CD4-positive, alpha-beta T cell treated with Interleukin-4 for 4 hours (primary cell): ENCODE measurements around the gene RGL2.

ENCODE experiments used
- DNase-seq: peaks from one replicate; pipeline ENCODE4 v3.0.0-alpha.2; 2020

The RGL2 gene

DNA sequence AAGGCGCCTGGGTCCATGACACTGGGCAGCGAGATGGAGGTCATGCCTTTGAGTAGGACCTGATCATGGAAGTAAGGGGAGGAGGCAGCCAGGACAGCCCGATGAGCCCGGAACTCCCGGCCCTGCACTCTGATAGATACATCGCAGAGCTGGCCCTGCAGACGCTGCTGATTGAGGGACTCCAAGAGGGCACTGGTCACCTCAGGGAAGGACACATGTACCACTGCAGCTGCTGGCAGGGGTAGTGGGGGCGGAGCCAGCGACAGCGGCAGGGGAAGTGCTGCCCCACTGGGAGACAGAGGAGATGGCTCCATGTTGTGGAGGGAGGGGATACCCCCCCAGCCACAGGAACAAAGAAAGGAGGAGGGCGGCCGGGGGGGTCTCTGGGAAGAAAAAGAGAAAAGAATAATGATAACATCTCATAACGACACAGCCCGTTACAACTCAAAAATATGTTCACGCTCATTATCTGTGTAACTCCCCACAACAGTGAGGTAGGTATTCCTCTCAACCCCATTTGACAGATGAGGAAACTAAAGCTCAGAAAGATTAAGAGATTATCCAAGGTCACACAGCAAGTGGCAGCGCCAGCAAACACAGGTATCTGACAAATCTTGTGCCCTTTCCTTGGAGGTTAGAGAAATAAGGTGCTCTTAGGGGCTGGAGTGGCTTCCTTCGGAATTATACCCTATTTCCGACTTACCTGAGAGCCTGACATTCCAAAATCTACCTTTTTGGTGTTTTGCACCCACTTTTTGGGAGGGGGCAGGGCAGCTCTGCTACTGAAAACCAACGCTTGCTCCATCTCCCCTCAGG lies 18.1 kb upstream of the RGL2 start:
- no peak for DNase-seq

DNA sequence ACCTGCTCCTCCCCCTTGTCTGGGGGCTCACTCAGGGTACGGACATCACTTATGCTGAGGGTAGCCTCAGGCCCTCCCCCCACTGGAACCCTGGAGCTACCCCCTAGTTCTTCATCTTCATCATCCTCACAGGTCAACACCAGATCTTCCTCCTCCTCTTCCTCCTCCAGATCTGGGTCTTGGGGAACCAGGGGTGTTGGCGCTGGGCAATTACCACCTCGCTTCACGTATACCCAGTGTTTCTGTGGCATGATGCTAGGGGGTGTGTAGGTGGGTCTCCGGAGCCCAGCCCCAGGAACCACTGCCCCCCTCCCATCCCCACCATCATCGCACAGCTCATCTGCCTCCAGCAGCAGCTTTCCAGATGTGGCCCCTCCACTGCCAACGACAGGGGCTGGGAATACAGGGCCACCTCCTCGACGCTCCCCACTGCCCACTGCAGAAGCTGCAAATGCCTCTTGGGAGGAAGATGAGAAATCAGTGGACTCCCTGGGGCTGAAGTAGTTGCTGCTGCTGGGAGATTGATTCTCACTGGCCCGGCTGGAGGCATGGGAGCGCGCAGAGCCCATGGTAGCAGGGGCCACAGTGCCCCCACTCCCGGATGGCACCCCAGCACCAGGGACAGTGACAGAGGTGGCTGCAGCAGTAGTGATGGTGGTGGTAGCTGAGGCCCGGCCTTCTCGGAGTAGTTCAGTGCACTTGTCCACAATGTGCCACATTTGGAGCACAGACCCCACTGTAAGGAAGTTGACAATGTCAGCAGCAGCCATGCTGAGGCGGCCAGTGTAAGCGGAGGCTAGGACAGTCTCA lies 17.3 kb upstream of the RGL2 start:
- DNase-seq = no peak

DNA sequence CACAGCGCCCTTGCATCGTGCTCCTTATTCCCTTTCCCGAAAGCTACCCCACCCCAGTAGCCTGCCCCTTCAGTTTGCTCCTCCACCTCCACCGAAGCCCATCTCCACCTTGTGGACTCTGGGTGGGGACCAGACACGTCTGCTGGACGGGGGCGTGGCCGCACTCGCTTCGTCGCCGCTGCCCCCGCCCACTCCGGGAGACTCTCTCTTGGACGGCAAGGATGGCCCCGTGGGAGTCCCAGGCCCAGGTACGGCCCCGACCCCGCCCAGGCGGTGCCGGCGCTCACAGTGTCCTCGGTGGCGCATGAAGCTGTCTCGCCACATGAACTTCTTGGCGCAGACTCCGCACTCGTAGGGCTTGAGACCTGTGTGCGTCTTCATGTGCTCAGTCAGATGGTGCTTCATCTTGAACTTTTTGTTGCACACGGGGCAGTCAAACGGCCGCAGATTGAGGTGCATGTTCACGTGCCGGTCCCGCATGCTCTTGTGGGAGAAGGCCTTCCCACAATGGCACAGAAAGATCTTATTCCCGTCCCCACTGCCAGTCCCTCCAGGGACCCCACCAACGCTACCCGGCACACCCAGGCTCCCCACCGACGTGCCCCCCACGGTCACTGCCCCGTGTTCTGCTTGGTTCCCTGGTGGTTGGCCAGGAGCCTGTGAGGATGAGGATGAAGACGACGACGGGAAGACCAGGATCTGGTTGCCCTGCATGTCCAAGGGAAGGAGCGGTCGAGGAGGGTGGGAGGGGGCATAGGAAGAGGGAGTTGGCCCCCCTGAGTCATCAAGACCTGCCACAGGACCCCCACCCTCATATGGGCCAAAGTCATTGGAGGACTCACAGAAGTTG lies 16.4 kb upstream of the RGL2 start:
- peak; percentile 18 for DNase-seq

GRCh38 chr6:33314515-33314942 lies 15.8 kb upstream of the RGL2 start:
- peak; percentile 94 for DNase-seq

GRCh38 chr6:33313709-33314514 lies 15.2 kb upstream of the RGL2 start, which contains the start of gene TAPBP:
Gene TAPBP (minus strand): TSS chr6:33314078. CDS start chr6:33314041, 37 bp downstream.
- DNase-seq = peak; percentile 95

- peak; percentile 24 for DNase-seq
Measured at GRCh38 chr6:33313105-33313708, 14.5 kb upstream of the RGL2 start.

- DNase-seq = peak; percentile 95
Measured at GRCh38 chr6:33312361-33313104, 13.8 kb upstream of the RGL2 start.

DNA sequence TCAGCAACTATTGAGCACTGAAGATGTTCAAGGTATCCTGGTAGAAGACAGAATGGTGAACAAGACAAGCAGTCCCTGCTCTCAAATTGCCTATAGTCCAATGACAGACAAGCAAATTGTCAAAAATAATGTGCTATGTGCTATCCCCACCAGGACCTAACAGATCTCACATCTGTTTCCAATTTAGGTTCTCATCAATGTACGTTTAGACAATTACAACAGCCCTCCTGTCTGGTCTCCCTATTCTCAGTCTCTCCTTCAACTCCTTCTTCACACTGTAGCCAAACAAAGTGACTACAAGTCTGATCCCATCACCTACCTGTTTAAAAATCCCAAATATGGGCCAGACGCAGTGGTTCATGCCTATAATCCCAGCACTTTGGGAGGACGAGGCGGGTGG lies 7.6 kb upstream of the RGL2 start:
- no peak for DNase-seq

DNA sequence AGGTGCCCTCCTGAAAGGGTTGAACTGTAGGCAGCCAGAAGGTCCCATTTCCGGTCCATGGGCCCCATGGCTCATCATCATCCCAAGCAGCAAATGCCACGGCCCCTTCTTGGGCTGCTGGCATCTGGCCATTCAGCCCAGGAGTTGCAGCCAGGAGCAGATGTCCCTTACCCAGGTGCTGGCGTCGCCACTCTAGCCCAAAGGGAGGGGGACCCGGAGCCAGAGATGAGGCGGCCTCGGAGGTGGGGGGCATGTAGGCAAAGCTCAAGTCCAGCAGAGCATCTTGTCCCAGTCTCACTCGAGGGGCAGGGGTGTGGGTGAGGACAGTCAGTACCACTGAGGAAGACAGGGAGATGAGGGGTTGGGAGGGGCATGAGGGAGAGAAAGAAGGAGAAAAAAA lies 6.3 kb upstream of the RGL2 start:
- DNase-seq = no peak

DNA sequence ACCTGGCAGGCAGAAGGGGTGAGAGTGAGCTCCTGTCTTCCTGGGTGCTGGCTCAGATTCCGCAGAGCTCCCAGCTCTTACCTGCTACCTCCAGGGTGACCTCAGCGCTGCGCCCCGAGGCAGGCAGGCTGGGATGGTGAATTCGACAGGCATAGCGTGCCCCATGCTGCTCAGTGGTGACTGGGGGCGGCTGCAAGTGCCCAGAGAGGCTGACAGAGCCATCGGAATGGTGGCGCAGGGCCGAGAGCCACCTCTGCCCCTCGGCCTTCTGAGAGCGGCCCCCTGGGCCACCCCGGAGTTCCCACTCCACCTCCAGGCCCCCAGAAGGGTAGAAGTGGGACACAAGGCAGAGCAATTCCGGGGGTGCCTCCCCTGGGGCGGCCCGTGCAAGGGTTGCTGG lies 5.5 kb upstream of the RGL2 start:
- no peak for DNase-seq

GRCh38 chr6:33301877-33302276 lies 3.1 kb upstream of the RGL2 start:
- DNase-seq = no peak

DNA sequence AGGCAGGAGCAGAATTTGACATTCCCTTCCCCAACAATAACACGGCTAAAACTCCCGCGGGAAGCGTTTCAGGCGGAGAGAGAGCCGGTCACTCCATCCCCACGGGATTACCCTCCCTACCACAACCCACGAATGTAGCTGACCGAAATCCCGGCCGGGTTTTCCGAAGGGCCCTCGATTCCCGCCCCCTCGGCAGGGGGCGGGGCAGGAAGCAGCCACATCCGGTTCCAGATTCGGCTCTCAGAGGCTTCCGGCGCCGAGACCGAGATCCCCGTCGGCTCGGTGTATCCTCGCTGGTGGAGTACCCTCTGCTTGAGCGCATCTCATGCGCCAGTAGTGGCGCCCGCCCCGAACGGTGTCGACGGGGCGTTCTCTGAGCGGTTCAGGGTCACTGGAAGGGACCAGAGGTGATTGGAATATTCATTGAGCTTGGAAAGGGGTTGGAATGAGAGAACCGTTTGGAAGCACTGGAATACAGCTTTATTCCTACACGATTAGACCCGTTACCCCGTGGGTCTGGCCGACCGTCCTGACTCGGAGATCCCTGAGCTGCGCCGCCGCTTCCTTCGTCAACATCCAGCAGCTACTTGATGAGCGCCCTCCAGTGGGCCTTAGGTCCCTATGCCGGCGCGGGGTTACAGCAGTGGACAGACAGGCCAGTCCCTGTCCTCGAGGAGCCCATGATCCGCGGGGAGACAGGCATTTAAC lies 649 bp upstream of the RGL2 start:
- peak; percentile 94 for DNase-seq

DNA sequence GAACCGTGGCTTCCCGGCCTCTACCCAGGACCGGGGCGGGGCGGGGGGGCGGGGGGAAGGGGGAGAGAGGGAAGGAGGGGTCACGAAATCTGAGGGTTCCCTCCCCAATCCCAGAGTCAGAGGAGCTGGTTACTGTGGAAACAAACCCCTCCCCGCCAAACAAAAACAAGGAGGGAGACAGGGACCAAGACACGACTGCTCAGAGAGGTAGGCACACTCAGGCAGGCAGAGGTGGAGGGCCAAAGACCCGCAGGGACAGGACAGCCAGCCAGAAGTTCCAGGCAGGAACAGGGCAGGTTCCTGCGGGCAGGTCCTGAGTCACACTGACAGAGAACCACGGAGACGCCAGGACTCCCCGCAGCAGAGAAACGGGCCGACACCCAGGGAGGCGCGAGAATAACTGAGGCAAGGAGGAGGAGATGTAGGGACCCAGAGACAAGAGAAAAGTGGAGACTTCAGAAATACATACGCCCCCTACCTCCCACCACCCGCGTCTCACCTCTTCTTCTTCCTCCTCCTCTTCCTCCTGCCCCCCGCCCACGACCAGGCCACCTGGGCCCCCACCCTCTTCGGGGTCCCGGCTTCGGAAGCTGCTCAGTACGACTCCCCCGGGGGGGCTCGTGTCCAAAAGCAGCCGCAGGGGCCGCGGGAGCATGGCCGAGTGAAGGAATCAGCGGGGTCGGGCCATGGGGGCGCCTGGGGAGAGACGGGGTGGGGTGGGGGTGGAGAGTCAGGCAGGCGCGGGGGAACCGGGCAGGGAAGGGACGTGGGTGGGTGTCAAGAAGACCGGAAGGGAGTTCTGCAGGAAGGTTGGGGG lies 578 bp downstream of the RGL2 start:
- DNase-seq = peak; percentile 90

GRCh38 chr6:33297406-33297955 lies 1.3 kb downstream of the RGL2 start:
- no peak for DNase-seq

- no peak for DNase-seq
Measured at GRCh38 chr6:33296797-33297405, 1.8 kb downstream of the RGL2 start.

- no peak for DNase-seq
Measured at GRCh38 chr6:33295621-33296369, 2.9 kb downstream of the RGL2 start.

DNA sequence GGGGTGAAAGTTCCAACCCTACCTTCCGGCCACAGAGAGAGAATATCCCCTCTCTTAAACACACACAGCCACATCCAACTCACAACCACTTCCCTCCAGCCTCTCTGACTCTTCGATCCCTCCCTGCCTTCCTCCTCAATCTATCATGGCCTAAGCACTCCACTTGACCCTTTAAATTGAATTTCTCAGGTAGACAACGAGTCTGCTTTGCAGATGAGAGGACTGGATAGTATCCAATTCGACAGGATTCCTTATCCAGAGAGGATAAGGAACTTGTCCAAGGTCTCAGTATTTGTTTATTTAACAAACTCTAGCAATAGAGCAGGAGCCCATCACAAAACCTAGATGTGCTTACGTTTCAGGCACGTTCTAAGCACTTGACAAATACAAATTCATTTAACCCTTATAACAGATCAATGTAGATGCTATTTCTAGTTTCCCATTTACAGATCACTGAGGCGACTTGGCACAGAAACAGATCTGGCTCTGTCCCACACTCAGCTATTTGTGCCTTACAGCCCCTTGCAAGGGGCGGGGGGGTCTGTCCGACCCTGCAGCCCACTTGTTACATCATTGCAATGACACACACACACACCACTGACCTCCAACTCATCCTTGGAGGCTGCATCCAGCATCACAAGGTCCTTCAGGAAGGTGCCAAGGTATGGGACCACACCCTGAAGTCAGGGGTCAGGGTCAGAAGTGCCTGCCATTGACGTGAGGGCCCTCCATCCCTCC lies 4.5 kb downstream of the RGL2 start:
- no peak for DNase-seq
